Measurements from ENCODE around the gene TRABD2B.

TRABD2B gene

GRCh38 chr1:48028218-48029069 lies 31.3 kb upstream of the TRABD2B start:
- no peak for TF ChIP-seq ZFX (IDR thresholded peaks at IDR 0.05; ENCODE audit: borderline replicate concordance)
- TF ChIP-seq, protein P1, sequence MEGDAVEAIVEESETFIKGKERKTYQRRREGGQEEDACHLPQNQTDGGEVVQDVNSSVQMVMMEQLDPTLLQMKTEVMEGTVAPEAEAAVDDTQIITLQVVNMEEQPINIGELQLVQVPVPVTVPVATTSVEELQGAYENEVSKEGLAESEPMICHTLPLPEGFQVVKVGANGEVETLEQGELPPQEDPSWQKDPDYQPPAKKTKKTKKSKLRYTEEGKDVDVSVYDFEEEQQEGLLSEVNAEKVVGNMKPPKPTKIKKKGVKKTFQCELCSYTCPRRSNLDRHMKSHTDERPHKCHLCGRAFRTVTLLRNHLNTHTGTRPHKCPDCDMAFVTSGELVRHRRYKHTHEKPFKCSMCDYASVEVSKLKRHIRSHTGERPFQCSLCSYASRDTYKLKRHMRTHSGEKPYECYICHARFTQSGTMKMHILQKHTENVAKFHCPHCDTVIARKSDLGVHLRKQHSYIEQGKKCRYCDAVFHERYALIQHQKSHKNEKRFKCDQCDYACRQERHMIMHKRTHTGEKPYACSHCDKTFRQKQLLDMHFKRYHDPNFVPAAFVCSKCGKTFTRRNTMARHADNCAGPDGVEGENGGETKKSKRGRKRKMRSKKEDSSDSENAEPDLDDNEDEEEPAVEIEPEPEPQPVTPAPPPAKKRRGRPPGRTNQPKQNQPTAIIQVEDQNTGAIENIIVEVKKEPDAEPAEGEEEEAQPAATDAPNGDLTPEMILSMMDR (IDR thresholded peaks at IDR 0.05), result no peak
- H3K27ac ChIP-seq, result no peak overlapping the region

- H3K27ac ChIP-seq, result no peak overlapping the region
- no peak for TF ChIP-seq ZFX (IDR thresholded peaks at IDR 0.05; ENCODE audit: borderline replicate concordance)
- TF ChIP-seq, protein P1 (IDR thresholded peaks at IDR 0.05), result no peak
Measured at GRCh38 chr1:48027533-48027835, 30.3 kb upstream of the TRABD2B start.

- TF ChIP-seq, protein P1 (IDR thresholded peaks at IDR 0.05), result no peak
- no peak for TF ChIP-seq ZFX (IDR thresholded peaks at IDR 0.05; ENCODE audit: borderline replicate concordance)
- no peak overlapping the region for H3K27ac ChIP-seq
Measured at GRCh38 chr1:48026701-48027532, 29.7 kb upstream of the TRABD2B start.

GRCh38 chr1:48026275-48026674 lies 29.1 kb upstream of the TRABD2B start:
- no peak for TF ChIP-seq ZFX (IDR thresholded peaks at IDR 0.05; ENCODE audit: borderline replicate concordance)
- TF ChIP-seq, protein P1 (IDR thresholded peaks at IDR 0.05), result no peak
- no peak overlapping the region for H3K27ac ChIP-seq

GRCh38 chr1:48025076-48025475 lies 27.9 kb upstream of the TRABD2B start:
- TF ChIP-seq, protein P1 (IDR thresholded peaks at IDR 0.05), result no peak
- TF ChIP-seq ZFX (IDR thresholded peaks at IDR 0.05; ENCODE audit: borderline replicate concordance), result no peak

DNA sequence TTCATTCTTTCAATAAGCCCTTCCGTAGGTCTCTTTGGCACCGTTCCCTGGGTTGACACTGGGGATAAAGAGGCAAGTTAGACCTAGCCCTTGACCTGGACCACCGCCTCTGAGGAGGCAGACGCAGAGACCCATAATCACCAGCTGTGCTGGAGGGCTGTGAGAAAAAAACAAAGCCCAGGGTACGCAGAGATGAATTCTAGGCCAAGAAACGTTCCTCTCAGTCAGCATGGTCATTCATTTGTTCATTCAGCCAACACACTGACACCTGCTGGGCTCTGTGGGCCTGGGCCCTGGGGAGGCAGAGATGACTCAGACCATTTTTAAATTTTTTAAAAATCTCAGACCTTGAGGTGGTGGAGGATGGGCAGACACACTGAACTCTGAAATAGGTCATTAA lies 26.3 kb upstream of the TRABD2B start:
- TF ChIP-seq, protein P1 (IDR thresholded peaks at IDR 0.05), result no peak
- TF ChIP-seq ZFX (IDR thresholded peaks at IDR 0.05; ENCODE audit: borderline replicate concordance), result no peak
- H3K27ac ChIP-seq, result no peak overlapping the region

More at GRCh38 chr1:48025076-48025475, 27.9 kb upstream of the TRABD2B start:
- H3K27ac ChIP-seq, result no peak overlapping the region

DNA sequence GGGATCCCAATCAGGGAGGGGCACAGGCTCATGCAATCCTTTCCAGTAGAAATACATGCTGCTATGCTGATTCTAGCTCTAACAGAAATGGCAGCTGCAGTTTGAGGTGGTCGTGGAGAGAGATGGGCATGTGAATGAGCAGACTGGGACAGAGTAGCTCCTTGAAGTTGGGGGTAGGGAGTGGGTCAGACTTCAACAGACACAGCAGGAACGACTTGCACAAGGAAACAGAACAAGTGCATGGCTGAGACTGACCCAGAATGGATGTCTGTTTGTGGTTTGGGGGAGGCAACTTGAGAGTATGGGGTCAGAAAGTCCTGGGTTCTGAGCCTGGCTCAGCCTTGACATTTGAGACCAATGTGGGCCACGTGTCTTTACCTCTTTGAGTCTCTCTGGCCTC lies 25.1 kb upstream of the TRABD2B start:
- no peak for TF ChIP-seq ZFX (IDR thresholded peaks at IDR 0.05; ENCODE audit: borderline replicate concordance)
- TF ChIP-seq, protein P1 (IDR thresholded peaks at IDR 0.05), result no peak

More for the DNA sequence above, 25.1 kb upstream of the TRABD2B start:
- H3K27ac ChIP-seq, result no peak overlapping the region
